LNCaP clone FGC (cell line): ENCODE results near the gene EPB41L2.

Source experiments
- DNase-seq: peaks from one replicate; pipeline ENCODE4 v3.0.0-alpha.2; 2011; ENCODE audit warnings: low read depth
- H3K4me3 ChIP-seq: 2 replicates; pipeline ENCODE4 v1.5.1; 2011; ENCODE audit warnings: mild to moderate bottlenecking, low read depth, low read length, control low read depth
- CTCF ChIP-seq: IDR thresholded peaks from 2 replicates; pipeline ENCODE4 v1.5.1; 2012; ENCODE audit warnings: mild to moderate bottlenecking; ENCODE audit not compliant: control insufficient read depth, insufficient read depth; ENCODE audit errors: extremely low read depth

Gene EPB41L2

GRCh38 chr6:130869681-130870080, 193.4 kb downstream of the EPB41L2 start:
- TF ChIP-seq CTCF: no peak
- DNase-seq: no peak
- no peak overlapping the region for H3K4me3 ChIP-seq

GRCh38 chr6:130865793-130866192, 197.3 kb downstream of the EPB41L2 start:
- H3K4me3 ChIP-seq: no peak overlapping the region
- TF ChIP-seq CTCF: no peak
- no peak for DNase-seq

GRCh38 chr6:130864344-130864743, 198.7 kb downstream of the EPB41L2 start:
- DNase-seq: no peak
- TF ChIP-seq CTCF: no peak
- H3K4me3 ChIP-seq: no peak overlapping the region

GRCh38 chr6:130863415-130864230, 199.4 kb downstream of the EPB41L2 start:
- no peak for DNase-seq
- no peak overlapping the region for H3K4me3 ChIP-seq
- TF ChIP-seq CTCF: no peak

- no peak overlapping the region for H3K4me3 ChIP-seq
- no peak for TF ChIP-seq CTCF
- DNase-seq: no peak
These were observed 200.7 kb downstream of the EPB41L2 start for GRCh38 chr6:130862370-130862769.

GRCh38 chr6:130859161-130859867, 203.7 kb downstream of the EPB41L2 start:
- DNase-seq: no peak
- no peak overlapping the region for H3K4me3 ChIP-seq
- no peak for TF ChIP-seq CTCF
